CD4-positive, alpha-beta T cell treated with Interferon gamma for 1 hour (primary cell): ENCODE data around the gene COA1.
A peak's percentile ranks its signal among the peaks of the same experiment; 100 is the strongest.
"Not testable (repeated sequence)": the region's sequence is repeated elsewhere in the genome, so short reads cannot be mapped to it uniquely, and the experiment has no call there.

Source experiments
- DNase-seq: peaks from one replicate; pipeline ENCODE4 v3.0.0-alpha.2; 2020

COA1 gene

GRCh38 chr7:43649755-43650274, 79.5 kb downstream of the COA1 start:
- peak; percentile 84 for DNase-seq

DNA sequence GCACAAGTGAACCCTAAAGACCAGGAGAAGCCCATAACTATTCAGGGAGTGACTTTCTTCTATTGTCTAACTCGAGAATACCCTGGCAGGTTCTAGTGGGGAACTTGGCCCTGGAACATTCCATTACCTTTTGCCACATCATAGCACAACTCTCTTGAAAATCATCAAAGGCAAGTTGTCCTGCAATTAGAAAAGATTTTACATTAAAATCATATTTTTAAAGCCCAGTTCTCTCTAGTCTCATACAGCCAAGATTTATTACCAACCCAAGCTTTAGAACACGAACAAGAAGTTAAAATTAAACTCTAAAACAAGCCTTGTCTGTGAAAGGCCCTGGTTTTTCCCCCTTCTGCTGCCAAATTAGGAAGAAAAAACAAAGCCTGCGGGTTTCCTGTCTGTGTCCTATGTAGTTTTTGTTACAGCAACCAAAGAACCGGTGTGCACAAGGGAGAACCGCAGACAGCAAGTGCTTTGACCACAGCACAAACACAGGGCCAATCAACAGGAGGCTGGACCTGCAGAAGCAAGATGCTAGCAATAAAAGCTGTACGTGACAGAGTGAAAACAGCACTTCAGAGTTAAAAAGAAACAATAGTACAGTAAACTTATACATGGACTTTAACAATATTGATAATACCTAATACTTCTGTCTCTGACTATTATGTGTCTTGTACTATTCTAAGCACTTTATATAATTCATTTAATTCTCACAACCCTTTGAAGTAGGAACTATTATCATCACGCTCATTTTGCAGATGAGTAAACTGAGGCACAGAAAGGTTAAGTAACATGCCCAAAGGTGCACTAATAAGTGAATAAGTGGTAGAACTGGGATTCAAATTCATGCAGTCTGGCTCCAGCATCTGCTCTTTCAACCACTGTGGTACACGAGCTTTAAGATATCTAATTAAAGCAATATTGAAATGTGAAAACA, 80.6 kb downstream of the COA1 start:
- peak; percentile 88 for DNase-seq

DNA sequence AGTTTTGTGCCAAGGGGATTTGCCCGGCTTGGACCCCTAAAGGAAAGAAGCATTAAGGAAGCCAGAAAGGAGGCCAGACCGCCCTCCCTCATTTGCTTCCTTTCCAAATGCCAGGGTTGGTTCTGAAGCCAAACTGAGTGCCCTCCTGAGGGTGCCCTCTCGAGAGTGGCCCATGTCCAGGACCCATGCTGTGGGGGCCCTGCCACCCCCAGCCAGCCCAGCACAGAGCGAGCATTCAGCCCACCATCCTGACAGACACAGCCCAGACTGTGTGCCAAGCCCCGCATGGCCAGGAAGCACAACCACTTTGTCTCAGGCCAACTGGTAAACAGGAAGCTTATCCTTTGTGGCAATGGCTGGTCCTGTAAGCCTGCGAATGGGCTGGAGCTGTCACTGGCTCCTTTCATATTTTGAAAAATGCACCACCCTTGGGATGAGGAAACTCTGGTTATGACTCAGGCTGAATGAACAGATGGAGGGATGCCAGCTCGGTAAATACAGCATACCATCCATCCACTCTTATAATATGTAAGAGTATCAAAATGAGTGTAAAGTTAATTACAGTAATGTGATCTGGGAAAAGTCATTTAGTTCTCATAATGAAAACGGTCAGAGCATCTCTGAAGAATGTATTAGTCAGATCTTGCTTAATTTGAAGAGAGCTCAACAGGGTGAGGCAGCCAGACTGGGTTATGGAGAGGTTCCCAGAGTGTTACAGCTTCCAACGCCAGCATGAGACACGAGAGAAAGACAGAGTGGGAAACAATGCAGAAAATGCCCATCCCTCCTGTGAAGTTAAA, 81.5 kb downstream of the COA1 start:
- no peak for DNase-seq

DNA sequence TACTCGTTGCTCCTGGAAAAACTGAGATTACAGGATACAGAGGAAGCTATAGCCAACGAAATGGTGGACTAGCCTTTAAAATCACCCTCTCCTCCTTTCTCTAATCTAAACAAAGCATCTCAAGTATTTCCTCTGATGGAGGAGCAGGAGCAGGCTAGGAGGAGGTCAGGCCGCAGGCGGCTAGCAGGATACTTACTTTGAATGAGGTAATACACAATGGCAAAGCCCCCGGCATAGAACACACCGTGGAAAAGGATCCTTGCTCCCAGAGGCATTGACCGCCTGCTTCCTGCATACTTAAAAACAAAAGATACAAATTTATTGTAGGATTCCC, 82.0 kb downstream of the COA1 start:
- no peak for DNase-seq

- DNase-seq: no peak
Measured at GRCh38 chr7:43646603-43647338, 82.6 kb downstream of the COA1 start.

- DNase-seq: no peak
Measured at GRCh38 chr7:43645699-43646226, 83.6 kb downstream of the COA1 start.

- DNase-seq: no peak
Measured at GRCh38 chr7:43643846-43644245, 85.5 kb downstream of the COA1 start.

- no peak for DNase-seq
Measured at GRCh38 chr7:43642897-43643630, 86.3 kb downstream of the COA1 start.

DNA sequence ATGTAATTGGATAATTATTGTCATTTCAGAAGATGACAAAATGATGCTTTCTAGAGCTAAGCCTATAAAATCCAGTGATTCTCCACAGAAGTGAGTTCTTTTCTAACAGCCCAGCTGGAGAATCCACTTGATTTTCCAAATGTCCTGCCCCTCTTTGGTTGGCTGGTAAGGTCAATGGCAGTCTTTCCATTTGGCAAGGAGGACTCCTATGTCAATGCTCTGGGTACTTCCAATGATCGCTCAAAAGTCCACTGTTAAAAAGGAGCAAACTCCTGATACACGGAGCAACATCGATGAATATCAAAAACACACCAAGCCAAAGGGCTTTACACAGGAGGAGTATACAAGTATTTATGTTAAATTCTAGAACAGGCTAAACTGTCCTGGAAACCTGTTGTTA, 88.6 kb downstream of the COA1 start:
- DNase-seq: no peak

GRCh38 chr7:43639858-43640491, 89.3 kb downstream of the COA1 start:
- no peak for DNase-seq

- no peak for DNase-seq
Measured at GRCh38 chr7:43637114-43637806, 92.1 kb downstream of the COA1 start.

- no peak for DNase-seq
Measured at GRCh38 chr7:43636093-43636492, 93.2 kb downstream of the COA1 start.

- DNase-seq: no peak
Measured at GRCh38 chr7:43634384-43634783, 94.9 kb downstream of the COA1 start.

DNA sequence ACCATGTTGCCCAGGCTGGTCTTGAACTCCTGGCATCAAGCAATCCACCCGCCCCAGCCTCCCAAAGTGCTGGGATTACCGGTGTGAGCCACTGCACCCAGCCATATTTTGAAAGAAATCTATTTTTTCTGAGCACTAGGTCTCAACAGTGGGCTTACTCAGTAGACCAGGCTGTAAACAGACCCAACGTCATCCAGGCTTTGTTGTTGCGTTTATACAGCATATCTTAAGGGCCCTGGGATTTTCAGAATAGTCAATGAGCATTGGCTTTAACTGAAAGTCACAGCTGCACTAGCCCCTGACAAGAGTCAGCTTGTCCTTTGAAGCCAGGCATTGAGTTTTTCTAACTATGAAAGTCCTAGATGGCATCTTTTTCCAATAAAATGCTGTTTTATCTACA, 96.6 kb downstream of the COA1 start:
- DNase-seq: no peak

DNA sequence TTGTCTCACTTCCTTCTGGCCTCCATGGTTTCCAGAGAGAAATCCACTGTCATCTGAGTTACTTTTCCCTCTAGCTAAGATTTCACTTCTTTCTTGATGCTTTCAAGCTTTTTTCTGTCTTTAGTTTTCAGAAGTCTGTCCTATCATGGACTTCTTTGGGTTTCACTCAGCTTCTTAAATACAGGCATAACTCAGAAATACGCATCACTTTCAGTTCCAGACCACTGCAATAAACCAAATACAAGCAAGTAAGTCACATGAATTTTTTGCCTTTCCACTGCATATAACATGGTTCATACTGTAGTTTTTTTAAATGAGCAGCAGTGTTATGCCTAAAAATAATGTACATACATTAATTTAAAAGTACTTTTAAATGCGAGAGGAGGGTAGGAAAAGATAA, 97.8 kb downstream of the COA1 start:
- no peak for DNase-seq

- no peak for DNase-seq
Measured at GRCh38 chr7:43630482-43630881, 98.8 kb downstream of the COA1 start.

GRCh38 chr7:43629857-43630256, 99.5 kb downstream of the COA1 start:
- no peak for DNase-seq

- no peak for DNase-seq
Measured at GRCh38 chr7:43628431-43628830, 100.9 kb downstream of the COA1 start.

DNA sequence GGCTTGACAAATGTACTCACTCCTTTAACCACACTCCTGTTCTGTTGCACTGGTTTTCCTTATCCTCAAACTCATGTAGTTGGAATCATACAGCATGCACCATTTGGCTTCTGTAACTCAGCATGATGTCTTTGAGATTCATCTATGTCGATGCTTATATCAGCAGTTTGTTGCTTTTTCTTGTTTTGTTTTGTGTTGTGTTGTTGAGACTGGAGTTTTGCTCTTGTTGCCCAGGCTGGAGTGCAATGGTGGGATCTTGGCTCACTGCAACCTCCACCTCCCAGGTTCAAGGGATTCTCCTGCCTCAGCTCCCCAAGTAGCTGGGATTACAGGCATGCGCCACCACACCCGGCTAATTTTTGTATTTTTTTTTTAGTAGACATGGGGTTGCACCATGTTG, 101.5 kb downstream of the COA1 start:
- DNase-seq: not testable (repeated sequence)

DNA sequence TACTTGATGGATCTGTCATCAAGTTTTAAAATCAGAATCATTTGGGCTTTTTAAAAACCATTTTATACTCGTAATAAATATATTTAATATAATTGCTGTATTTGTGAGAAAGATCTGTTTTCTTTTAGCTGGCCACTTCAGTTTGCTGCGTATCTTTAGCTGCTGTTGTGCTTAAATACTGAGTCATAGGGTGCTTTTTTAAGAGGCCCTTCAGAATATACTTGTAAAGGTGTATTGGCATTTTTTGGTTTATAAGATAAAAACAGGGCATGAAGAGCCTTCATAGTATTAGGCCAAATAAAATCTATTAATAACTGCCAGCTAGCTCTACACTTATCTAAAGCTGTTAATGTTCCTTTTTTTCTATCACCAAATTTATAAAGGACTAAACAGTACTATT, 102.6 kb downstream of the COA1 start:
- no peak for DNase-seq

GRCh38 chr7:43625980-43626379, 103.3 kb downstream of the COA1 start:
- DNase-seq: no peak
